Measurements from ENCODE around the gene NLRP1.

Gene NLRP1

GRCh38 chr17:5591966-5592365 lies 7.7 kb upstream of the NLRP1 start:
- TF ChIP-seq CTCF (IDR thresholded peaks at IDR 0.05; ENCODE audit: insufficient read depth, missing control alignments) = no peak
- FAIRE-seq = no peak
- no peak for DNase-seq (ENCODE audit: insufficient read length, low spot score)

- no peak for DNase-seq (ENCODE audit: insufficient read length, low spot score)
- TF ChIP-seq CTCF (IDR thresholded peaks at IDR 0.05; ENCODE audit: insufficient read depth, missing control alignments) = no peak
- no peak for FAIRE-seq
Measured at GRCh38 chr17:5588584-5588983, 4.3 kb upstream of the NLRP1 start.

GRCh38 chr17:5587438-5588032 lies 3.2 kb upstream of the NLRP1 start:
- TF ChIP-seq CTCF (IDR thresholded peaks at IDR 0.05; ENCODE audit: insufficient read depth, missing control alignments) = peak; percentile 70
- FAIRE-seq = peak; percentile 87
- DNase-seq (ENCODE audit: insufficient read length, low spot score) = peak; percentile 73

- no peak for DNase-seq (ENCODE audit: insufficient read length, low spot score)
- FAIRE-seq = no peak
- TF ChIP-seq CTCF (IDR thresholded peaks at IDR 0.05; ENCODE audit: insufficient read depth, missing control alignments) = no peak
Measured at GRCh38 chr17:5585836-5586521, 1.7 kb upstream of the NLRP1 start.

GRCh38 chr17:5585287-5585794 lies 1.0 kb upstream of the NLRP1 start:
- DNase-seq (ENCODE audit: insufficient read length, low spot score) (no peak), FAIRE-seq (no peak)
- no peak for TF ChIP-seq CTCF (IDR thresholded peaks at IDR 0.05; ENCODE audit: insufficient read depth, missing control alignments)

GRCh38 chr17:5583426-5584382 lies 605 bp downstream of the NLRP1 start:
- no peak for TF ChIP-seq CTCF (IDR thresholded peaks at IDR 0.05; ENCODE audit: insufficient read depth, missing control alignments)
- no peak for FAIRE-seq

More at GRCh38 chr17:5583426-5584382, 605 bp downstream of the NLRP1 start:
- no peak for DNase-seq (ENCODE audit: insufficient read length, low spot score)

Measured in D721Med (cell line).